Neural crest cell (in vitro differentiated cells): Measurements from ENCODE around the gene DCDC2C. TPM values are rescaled to one million over a fixed set of nuclear protein-coding genes. Genes with fewer than 3 reads are reported as not detected.

Experiments used
- DNase-seq: peaks from one replicate; pipeline ENCODE4 v3.0.0; 2021; ENCODE audit warnings: low read depth, mixed read lengths, low spot score
- H3K27ac Mint-ChIP-seq: one replicate; pipeline ENCODE4 v1.8.0; 2021; ENCODE audit warnings: mild to moderate bottlenecking, mixed read lengths; ENCODE audit not compliant: unreplicated experiment
- H3K27me3 Mint-ChIP-seq: 2 replicates; pipeline ENCODE4 v1.8.0; 2021; ENCODE audit warnings: low read depth, mild to moderate bottlenecking, mixed read lengths
- H3K36me3 Mint-ChIP-seq: 2 replicates; pipeline ENCODE4 v1.8.0; 2021; ENCODE audit warnings: low read depth, mild to moderate bottlenecking, mixed read lengths
- H3K4me1 Mint-ChIP-seq: 2 replicates; pipeline ENCODE4 v1.8.0; 2021; ENCODE audit warnings: mixed read lengths
- H3K4me3 Mint-ChIP-seq: one replicate; pipeline ENCODE4 v1.8.0; 2021; ENCODE audit warnings: mild to moderate bottlenecking, mixed read lengths
- H3K9me3 Mint-ChIP-seq: 2 replicates; pipeline ENCODE4 v1.8.0; 2021; ENCODE audit warnings: mixed read lengths
- total RNA-seq: library from RNA; stranded (reverse); gene quantifications from 2 replicates; pipeline ENCODE4 v1.2.1, GENCODE V29; 2021
- TF ChIP-seq, protein P1 (sequence below): fragments of 200-600 bp; sonication (generic); conservative IDR thresholded peaks from 2 replicates; pipeline ENCODE4 v1.5.0; 2021; ENCODE audit warnings: antibody characterized with exemption, mild to moderate bottlenecking

DCDC2C gene
- total RNA-seq, 1 donor from 2014 or later, result not detected

DNA sequence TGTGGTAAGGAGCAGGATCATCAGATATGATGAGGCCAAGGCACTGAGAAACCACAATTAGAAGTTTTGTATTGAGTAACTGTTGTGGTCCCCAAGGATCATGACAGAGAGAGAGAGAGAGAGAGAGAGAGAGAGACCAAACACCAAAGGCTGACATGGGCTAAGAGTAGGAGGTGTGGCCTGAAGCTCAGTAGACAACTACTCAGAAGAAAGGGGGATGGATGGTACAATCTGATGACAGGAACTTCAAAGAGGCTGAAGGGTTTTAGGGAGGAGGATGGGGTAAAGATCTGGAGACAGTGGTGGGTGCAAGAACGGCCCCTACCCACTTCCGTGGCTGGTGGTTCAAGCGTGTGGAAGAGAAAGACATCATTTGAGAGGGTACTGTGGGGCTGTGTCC, 135.0 kb downstream of the DCDC2C start:
- Mint-ChIP-seq H3K36me3 (no peaks in the 10 kb centered on the region), H3K27ac (no peak overlapping the region), H3K9me3 (peaks cover 17% of the 10 kb centered on the region), H3K27me3 (no peaks in the 10 kb centered on the region), H3K4me1 (peaks cover 5% of the 10 kb centered on the region), H3K4me3 (no peak overlapping the region)
- DNase-seq, result no peak
- TF ChIP-seq, protein P1, sequence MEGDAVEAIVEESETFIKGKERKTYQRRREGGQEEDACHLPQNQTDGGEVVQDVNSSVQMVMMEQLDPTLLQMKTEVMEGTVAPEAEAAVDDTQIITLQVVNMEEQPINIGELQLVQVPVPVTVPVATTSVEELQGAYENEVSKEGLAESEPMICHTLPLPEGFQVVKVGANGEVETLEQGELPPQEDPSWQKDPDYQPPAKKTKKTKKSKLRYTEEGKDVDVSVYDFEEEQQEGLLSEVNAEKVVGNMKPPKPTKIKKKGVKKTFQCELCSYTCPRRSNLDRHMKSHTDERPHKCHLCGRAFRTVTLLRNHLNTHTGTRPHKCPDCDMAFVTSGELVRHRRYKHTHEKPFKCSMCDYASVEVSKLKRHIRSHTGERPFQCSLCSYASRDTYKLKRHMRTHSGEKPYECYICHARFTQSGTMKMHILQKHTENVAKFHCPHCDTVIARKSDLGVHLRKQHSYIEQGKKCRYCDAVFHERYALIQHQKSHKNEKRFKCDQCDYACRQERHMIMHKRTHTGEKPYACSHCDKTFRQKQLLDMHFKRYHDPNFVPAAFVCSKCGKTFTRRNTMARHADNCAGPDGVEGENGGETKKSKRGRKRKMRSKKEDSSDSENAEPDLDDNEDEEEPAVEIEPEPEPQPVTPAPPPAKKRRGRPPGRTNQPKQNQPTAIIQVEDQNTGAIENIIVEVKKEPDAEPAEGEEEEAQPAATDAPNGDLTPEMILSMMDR, result no peak

DNA sequence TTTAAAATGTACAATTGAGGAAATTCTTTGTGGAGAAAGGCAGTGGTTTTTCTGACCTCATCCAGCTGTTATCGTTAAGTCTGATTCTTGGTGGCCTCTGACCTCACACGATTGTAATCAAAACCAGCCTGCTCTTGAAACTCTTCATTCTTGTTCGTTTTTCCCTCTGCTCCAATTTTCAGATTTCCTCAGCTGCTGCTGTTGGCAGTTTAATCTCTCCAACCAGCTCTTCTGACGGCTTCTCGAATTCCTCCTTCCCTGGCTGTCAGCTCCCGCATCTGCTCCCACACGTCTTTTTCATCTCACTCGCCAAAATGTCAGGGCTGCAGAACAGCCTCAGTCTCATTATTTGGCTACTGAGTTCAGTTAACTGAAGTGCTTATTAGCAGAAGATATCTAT, 136.1 kb downstream of the DCDC2C start:
- TF ChIP-seq, protein P1, result no peak
- Mint-ChIP-seq H3K27ac (no peak overlapping the region), H3K4me3 (no peak overlapping the region), H3K27me3 (no peaks in the 10 kb centered on the region), H3K4me1 (peaks cover 5% of the 10 kb centered on the region), H3K9me3 (peaks cover 11% of the 10 kb centered on the region), H3K36me3 (no peaks in the 10 kb centered on the region)
- DNase-seq, result no peak

DNA sequence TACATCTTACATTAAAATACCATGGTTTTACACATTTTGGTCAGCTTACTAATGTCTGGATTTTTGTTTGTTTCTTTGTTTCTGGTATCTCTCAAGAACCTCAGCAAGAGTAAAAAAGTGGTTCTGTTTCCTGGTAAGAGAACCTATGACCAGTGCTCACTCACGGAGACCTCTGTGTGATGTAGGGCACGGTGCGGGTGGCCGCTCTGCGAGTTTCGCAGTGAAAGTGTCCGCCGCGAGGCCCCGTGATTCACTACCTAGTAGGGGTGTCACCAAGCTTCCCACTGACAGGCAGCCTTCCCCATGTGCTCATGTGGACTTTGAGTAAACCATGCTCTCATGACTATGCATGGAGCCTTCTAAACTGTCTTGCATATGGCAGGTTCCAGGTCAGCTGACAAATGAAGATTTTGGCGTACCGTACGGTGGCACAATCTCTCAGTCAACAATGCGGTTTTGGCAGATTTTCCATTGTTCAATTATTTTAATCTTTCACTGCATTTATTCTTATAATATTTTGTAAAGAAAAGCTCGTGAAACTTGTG, 137.3 kb downstream of the DCDC2C start:
- Mint-ChIP-seq H3K36me3 (no peaks in the 10 kb centered on the region), H3K27ac (no peak overlapping the region), H3K27me3 (no peaks in the 10 kb centered on the region), H3K9me3 (peaks cover 11% of the 10 kb centered on the region), H3K4me1 (peaks cover 5% of the 10 kb centered on the region), H3K4me3 (no peak overlapping the region)
- TF ChIP-seq, protein P1, result no peak
- no peak for DNase-seq

DNA sequence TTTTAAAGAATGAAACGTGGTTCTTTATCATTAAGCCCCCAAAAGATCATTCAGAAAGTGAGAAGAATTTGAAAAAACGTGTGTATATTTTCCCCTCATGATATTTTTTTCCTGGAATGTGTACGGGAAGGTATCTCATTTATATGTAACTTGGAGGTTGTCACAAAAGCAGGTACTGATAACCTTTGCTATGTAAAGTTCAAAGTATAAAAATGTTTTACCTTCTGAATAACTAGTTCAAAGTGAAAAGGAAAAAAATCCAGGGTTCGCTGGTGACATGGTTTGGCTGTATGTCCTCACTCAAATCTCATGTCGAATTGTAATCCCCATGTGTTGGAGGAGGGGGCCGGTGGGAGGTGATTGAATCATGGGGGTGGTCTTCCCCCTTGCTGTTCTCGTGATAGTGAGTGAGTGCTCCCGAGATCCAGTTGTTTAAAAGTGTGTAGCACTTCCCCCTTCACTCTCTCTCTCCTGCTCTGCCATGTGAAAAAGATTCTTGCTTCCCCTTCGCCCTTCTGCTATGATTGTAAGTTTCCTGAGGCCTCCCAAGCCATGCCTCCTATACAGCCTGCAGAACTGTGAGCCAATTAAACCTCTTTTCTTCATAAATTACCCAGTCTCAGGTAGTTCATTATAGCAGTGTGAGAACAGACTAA, 144.2 kb downstream of the DCDC2C start:
- H3K9me3 Mint-ChIP-seq, result peaks cover 8% of the 10 kb centered on the region
- peaks cover 2% of the 10 kb centered on the region for H3K27me3 Mint-ChIP-seq
- H3K4me3 Mint-ChIP-seq, result no peak overlapping the region
- DNase-seq, result no peak
- TF ChIP-seq, protein P1, result no peak
- no peak overlapping the region for H3K27ac Mint-ChIP-seq
- H3K4me1 Mint-ChIP-seq, result peaks cover 4% of the 10 kb centered on the region
- peaks cover 6% of the 10 kb centered on the region for H3K36me3 Mint-ChIP-seq

DNA sequence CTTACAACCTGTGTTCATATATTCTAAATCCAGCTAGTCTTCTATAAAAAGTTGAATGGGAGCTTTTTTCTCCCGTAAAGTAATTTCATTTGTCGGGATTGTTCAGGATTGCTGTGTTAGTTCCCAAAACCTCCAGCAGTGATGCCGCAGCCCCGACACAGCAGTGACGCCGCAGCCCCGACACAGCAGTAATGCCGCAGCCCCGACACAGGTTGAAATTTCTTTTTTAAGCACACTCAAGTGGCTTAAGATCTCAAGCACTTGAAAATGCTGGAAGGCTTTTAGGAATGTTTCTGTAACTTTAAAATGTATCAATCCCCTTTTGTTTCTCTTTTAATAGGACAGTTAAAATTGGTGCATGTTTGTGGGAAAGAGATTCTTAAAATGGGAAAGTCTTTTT, 145.4 kb downstream of the DCDC2C start:
- peaks cover 13% of the 10 kb centered on the region for H3K9me3 Mint-ChIP-seq
- H3K4me3 Mint-ChIP-seq, result no peak overlapping the region
- H3K4me1 Mint-ChIP-seq, result peaks cover 4% of the 10 kb centered on the region
- TF ChIP-seq, protein P1, result no peak
- peaks cover 10% of the 10 kb centered on the region for H3K36me3 Mint-ChIP-seq
- H3K27ac Mint-ChIP-seq, result no peak overlapping the region
- peaks cover 2% of the 10 kb centered on the region for H3K27me3 Mint-ChIP-seq
- no peak for DNase-seq
